ENCODE measurements around the gene SCN11A. TPM values are rescaled to one million over a fixed set of nuclear protein-coding genes. Genes with fewer than 3 reads are reported as not detected.

Gene SCN11A
- total RNA-seq, 1 experiment from 2014 or later: 0.13 TPM

DNA sequence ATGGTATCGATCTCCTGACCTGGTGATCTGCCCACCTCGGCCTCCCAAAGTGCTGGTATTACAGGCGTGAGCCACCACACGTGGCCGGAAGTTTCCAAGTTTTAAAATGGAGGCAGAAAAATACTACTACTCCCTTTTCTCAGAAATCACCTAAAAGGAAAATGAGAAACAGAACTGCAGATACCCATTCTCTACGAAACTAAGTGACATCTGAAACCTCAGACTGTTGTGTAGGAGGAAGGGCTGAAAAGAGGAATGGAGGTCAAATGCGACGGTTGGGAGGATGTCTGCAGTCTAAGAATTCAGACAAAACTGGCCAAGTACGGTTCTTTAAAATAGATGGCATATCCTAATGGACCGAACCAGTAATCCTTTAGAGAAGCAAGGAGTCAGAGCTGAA lies 24.2 kb upstream of the SCN11A start:
- TF ChIP-seq, protein P1, sequence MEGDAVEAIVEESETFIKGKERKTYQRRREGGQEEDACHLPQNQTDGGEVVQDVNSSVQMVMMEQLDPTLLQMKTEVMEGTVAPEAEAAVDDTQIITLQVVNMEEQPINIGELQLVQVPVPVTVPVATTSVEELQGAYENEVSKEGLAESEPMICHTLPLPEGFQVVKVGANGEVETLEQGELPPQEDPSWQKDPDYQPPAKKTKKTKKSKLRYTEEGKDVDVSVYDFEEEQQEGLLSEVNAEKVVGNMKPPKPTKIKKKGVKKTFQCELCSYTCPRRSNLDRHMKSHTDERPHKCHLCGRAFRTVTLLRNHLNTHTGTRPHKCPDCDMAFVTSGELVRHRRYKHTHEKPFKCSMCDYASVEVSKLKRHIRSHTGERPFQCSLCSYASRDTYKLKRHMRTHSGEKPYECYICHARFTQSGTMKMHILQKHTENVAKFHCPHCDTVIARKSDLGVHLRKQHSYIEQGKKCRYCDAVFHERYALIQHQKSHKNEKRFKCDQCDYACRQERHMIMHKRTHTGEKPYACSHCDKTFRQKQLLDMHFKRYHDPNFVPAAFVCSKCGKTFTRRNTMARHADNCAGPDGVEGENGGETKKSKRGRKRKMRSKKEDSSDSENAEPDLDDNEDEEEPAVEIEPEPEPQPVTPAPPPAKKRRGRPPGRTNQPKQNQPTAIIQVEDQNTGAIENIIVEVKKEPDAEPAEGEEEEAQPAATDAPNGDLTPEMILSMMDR (IDR thresholded peaks at IDR 0.05): no peak
- TF ChIP-seq ZNF232 (CRISPR knock-in tag; IDR thresholded peaks at IDR 0.05): no peak
- TF ChIP-seq MXD4 (CRISPR knock-in tag; IDR thresholded peaks at IDR 0.05; ENCODE audit: borderline replicate concordance): no peak
- no peak for TF ChIP-seq ATF1 (CRISPR knock-in tag; IDR thresholded peaks at IDR 0.05)
- TF ChIP-seq ZBTB21 (CRISPR knock-in tag; IDR thresholded peaks at IDR 0.05; ENCODE audit: borderline replicate concordance): no peak
- TF ChIP-seq ZNF671 (CRISPR knock-in tag; IDR thresholded peaks at IDR 0.05): no peak
- TF ChIP-seq HMGA2 (CRISPR knock-in tag; IDR thresholded peaks at IDR 0.05): no peak
- ChIA-PET POLR2A (no interaction called here), CTCF (no interaction called here)
- ATAC-seq (no peak), DNase-seq (ENCODE audit: low spot score) (no peak)
- H3K4me1 Mint-ChIP-seq: no peaks in the 10 kb centered on the region
- no peak overlapping the region for H3K4me3 Mint-ChIP-seq
- H3K27me3 Mint-ChIP-seq (ENCODE audit: low read depth): no peaks in the 10 kb centered on the region
- no peaks in the 10 kb centered on the region for H3K9me3 Mint-ChIP-seq
- H3K27ac Mint-ChIP-seq: no peak overlapping the region
- peaks cover 47% of the 10 kb centered on the region for H3K36me3 Mint-ChIP-seq

DNA sequence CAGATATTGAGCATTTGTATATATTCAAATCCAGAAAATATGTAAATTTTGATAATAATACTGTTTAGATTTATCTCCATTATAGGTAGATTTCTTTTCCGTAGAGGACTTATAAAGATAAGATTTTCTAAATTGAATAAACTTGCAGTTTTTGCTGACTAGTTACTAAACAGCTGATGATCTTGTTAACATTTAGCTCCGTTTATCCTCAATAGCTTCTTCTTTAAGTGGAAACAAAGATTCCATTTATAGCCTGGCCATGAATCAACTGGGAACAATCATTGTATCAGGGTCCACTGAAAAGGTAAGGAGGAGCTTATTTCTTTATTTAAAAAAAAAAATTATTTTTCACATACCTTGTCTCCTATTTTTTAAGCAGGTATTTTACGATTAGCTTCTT lies 16.8 kb upstream of the SCN11A start:
- H3K27me3 Mint-ChIP-seq (ENCODE audit: low read depth): no peaks in the 10 kb centered on the region
- H3K4me3 Mint-ChIP-seq: no peak overlapping the region
- no peak overlapping the region for H3K27ac Mint-ChIP-seq
- no peaks in the 10 kb centered on the region for H3K9me3 Mint-ChIP-seq
- DNase-seq (ENCODE audit: low spot score): no peak
- peaks cover 23% of the 10 kb centered on the region for H3K36me3 Mint-ChIP-seq
- TF ChIP-seq FOXJ3 (CRISPR knock-in tag; IDR thresholded peaks at IDR 0.05; ENCODE audit: borderline replicate concordance): no peak
- no peak for TF ChIP-seq ZNF423 (CRISPR knock-in tag; IDR thresholded peaks at IDR 0.05)
- no peak for TF ChIP-seq ZNF121 (CRISPR knock-in tag; IDR thresholded peaks at IDR 0.05)
- TF ChIP-seq, protein P2, sequence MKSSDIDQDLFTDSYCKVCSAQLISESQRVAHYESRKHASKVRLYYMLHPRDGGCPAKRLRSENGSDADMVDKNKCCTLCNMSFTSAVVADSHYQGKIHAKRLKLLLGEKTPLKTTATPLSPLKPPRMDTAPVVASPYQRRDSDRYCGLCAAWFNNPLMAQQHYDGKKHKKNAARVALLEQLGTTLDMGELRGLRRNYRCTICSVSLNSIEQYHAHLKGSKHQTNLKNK (CRISPR knock-in tag; IDR thresholded peaks at IDR 0.05): no peak
- no peak for TF ChIP-seq ZNF138 (CRISPR knock-in tag; conservative IDR thresholded peaks at IDR 0.05)
- TF ChIP-seq, protein P3, sequence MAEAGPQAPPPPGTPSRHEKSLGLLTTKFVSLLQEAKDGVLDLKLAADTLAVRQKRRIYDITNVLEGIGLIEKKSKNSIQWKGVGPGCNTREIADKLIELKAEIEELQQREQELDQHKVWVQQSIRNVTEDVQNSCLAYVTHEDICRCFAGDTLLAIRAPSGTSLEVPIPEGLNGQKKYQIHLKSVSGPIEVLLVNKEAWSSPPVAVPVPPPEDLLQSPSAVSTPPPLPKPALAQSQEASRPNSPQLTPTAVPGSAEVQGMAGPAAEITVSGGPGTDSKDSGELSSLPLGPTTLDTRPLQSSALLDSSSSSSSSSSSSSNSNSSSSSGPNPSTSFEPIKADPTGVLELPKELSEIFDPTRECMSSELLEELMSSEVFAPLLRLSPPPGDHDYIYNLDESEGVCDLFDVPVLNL (CRISPR knock-in tag; IDR thresholded peaks at IDR 0.05; ENCODE audit: borderline replicate concordance, low read depth): no peak
- no peak for TF ChIP-seq TEAD1 (CRISPR knock-in tag; IDR thresholded peaks at IDR 0.05)
- no peak for TF ChIP-seq ZNF219 (CRISPR knock-in tag; IDR thresholded peaks at IDR 0.05; ENCODE audit: borderline replicate concordance)
- no peak for TF ChIP-seq ETV6 (CRISPR knock-in tag; IDR thresholded peaks at IDR 0.05)
- no peak for TF ChIP-seq GTF2I (CRISPR knock-in tag; conservative IDR thresholded peaks at IDR 0.05)
- TF ChIP-seq OVOL2 (CRISPR knock-in tag; IDR thresholded peaks at IDR 0.05; ENCODE audit: borderline replicate concordance): no peak
- no peak for TF ChIP-seq KAT7 (CRISPR knock-in tag; IDR thresholded peaks at IDR 0.05; ENCODE audit: borderline replicate concordance)
- no peak for TF ChIP-seq TCF7 (CRISPR knock-in tag; IDR thresholded peaks at IDR 0.05; ENCODE audit: low read depth)
- TF ChIP-seq ELF4 (CRISPR knock-in tag; IDR thresholded peaks at IDR 0.05; ENCODE audit: low read depth): no peak
- TF ChIP-seq, protein P4, sequence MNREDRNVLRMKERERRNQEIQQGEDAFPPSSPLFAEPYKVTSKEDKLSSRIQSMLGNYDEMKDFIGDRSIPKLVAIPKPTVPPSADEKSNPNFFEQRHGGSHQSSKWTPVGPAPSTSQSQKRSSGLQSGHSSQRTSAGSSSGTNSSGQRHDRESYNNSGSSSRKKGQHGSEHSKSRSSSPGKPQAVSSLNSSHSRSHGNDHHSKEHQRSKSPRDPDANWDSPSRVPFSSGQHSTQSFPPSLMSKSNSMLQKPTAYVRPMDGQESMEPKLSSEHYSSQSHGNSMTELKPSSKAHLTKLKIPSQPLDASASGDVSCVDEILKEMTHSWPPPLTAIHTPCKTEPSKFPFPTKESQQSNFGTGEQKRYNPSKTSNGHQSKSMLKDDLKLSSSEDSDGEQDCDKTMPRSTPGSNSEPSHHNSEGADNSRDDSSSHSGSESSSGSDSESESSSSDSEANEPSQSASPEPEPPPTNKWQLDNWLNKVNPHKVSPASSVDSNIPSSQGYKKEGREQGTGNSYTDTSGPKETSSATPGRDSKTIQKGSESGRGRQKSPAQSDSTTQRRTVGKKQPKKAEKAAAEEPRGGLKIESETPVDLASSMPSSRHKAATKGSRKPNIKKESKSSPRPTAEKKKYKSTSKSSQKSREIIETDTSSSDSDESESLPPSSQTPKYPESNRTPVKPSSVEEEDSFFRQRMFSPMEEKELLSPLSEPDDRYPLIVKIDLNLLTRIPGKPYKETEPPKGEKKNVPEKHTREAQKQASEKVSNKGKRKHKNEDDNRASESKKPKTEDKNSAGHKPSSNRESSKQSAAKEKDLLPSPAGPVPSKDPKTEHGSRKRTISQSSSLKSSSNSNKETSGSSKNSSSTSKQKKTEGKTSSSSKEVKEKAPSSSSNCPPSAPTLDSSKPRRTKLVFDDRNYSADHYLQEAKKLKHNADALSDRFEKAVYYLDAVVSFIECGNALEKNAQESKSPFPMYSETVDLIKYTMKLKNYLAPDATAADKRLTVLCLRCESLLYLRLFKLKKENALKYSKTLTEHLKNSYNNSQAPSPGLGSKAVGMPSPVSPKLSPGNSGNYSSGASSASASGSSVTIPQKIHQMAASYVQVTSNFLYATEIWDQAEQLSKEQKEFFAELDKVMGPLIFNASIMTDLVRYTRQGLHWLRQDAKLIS (CRISPR knock-in tag; IDR thresholded peaks at IDR 0.05; ENCODE audit: borderline replicate concordance): no peak
- ATAC-seq: no peak
- ChIA-PET CTCF (interaction anchor here (0.6 to 1.3 kb wide), 3 partner anchors 11 to 309 kb away, joined by 3 to 4 read pairs (median 3); no protein-coding TSS in a partner anchor), POLR2A (no interaction called here)
- 0 out of 2 replicates have a peak, but pooled peaks cover 3% of the 10 kb centered on the region for H3K4me1 Mint-ChIP-seq

Measured in WTC11 (cell line).